BLaER1 (cell line): ENCODE measurements around the gene PDXDC1.
"Not testable (repeated sequence)": the region's sequence is repeated elsewhere in the genome, so short reads cannot be mapped to it uniquely, and the experiment has no call there.

ENCODE experiments used
- H3K27ac ChIP-seq: shearing (Covaris generic); formaldehyde crosslinking; 2 replicates; pipeline ENCODE4 v1.8.1; 2022
- H3K27me3 ChIP-seq: shearing (Covaris generic); formaldehyde crosslinking; 2 replicates; pipeline ENCODE4 v1.8.1; 2022
- H3K36me3 ChIP-seq: shearing (Covaris generic); formaldehyde crosslinking; 2 replicates; pipeline ENCODE4 v1.8.1; 2022
- H3K4me1 ChIP-seq: shearing (Covaris generic); formaldehyde crosslinking; 2 replicates; pipeline ENCODE4 v1.8.1; 2022
- H3K4me2 ChIP-seq: shearing (Covaris generic); formaldehyde crosslinking; 2 replicates; pipeline ENCODE4 v1.8.1; 2022
- H3K4me3 ChIP-seq: shearing (Covaris generic); formaldehyde crosslinking; 2 replicates; pipeline ENCODE4 v1.8.1; 2022
- H3K9ac ChIP-seq: shearing (Covaris generic); formaldehyde crosslinking; 2 replicates; pipeline ENCODE4 v1.8.1; 2022
- H3K9me3 ChIP-seq: shearing (Covaris generic); formaldehyde crosslinking; 2 replicates; pipeline ENCODE4 v1.8.1; 2022
- H4K20me1 ChIP-seq: shearing (Covaris generic); formaldehyde crosslinking; 2 replicates; pipeline ENCODE4 v1.8.1; 2022

PDXDC1 gene

DNA sequence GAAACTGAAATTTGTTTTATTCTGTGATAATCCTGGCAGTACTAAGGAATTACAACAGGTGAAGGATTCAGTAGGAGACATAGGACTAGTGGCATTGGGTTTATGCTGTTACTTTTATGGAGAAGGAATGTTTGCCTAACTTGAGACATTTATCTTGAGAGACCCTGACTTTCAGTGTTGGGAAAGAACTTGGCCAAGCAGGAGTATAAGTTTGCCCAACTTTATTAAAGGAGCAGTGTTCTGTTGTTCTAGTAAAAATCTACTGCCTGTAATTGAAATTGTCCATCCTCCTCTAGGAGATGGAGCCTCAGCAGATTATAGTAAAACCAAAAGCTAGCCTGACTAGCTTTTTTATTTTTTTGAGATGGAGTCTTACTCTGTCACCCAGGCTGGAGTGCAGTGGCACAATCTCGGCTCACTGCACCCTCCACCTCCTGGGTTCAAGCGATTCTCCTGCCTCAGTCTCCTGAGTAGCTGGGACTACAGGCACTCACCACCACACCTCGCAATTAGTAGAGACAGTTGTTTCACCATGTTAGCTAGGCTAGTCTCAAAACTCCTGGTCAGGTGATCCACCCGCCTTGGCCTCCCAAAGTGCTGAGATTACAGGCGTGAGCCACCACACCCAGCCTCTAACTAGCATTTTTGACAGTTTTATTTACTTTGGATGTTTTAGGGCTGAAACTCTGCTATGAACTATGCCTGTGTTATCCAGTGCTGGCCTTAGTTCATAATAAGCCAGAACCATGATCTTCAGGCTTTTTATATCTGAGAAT is 30.7 kb downstream of the PDXDC1 start:
- H3K27ac ChIP-seq, H3K4me2 ChIP-seq, H3K27me3 ChIP-seq, H3K4me3 ChIP-seq, H4K20me1 ChIP-seq, H3K9ac ChIP-seq, H3K9me3 ChIP-seq: not testable (repeated sequence)
- Histone ChIP-seq H3K4me1 (peaks cover 42% of the 10 kb centered on the region), H3K36me3 (peaks cover 43% of the 10 kb centered on the region)

DNA sequence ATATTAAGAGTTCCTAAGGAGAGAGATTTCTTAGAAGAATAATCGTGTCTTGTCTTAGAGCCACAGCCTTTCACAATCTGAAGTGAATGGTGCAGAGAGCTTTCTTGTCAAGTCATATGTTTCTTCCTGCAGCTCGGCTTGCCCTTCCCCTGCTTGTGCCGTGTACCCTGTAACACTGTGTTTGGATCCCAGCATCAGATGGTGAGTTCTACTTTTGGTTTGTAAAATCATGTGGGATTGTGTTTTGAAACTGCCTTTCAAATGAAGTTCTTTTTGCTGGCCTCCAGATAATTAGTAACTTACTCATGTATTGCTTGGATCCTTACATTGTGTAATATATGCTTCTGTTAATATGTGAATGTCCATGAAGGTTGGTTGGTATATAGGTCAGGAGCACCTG is 33.8 kb downstream of the PDXDC1 start:
- not testable (repeated sequence) for H3K4me3 ChIP-seq, H3K4me2 ChIP-seq, H3K27me3 ChIP-seq, H3K9ac ChIP-seq, H3K9me3 ChIP-seq, H4K20me1 ChIP-seq, H3K27ac ChIP-seq
- H3K4me1 ChIP-seq, result peaks cover 51% of the 10 kb centered on the region
- H3K36me3 ChIP-seq, result peaks cover 55% of the 10 kb centered on the region

DNA sequence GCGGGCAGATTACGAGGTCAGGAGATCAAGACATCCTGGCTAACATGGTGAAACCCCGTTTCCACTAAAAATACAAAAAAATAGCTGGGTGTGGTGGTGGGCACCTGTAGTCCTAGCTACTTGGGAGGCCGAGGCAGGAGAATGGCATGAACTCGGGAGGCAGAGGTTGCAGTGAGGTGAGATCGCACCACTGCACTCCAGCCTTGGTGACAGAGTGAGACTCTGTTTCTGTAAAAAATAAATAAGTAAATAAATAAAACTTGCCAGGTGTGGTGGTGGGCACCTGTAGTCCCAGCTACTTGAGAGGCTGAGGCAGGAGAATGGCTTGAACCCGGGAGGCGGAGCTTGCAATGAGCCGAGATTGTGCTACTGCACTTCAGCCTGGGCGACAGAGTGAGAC is 38.1 kb downstream of the PDXDC1 start:
- H3K9ac ChIP-seq, H3K27me3 ChIP-seq, H3K9me3 ChIP-seq, H3K27ac ChIP-seq, H3K4me3 ChIP-seq: not testable (repeated sequence)
- H3K4me1 ChIP-seq, result peaks cover 52% of the 10 kb centered on the region
- peak overlapping the region; percentile 11 for H3K4me2 ChIP-seq
- peaks cover 60% of the 10 kb centered on the region for H3K36me3 ChIP-seq
- H4K20me1 ChIP-seq, result peaks cover 13% of the 10 kb centered on the region; the same call in 1 of the 2 replicates

GRCh38 chr16:15015671-15016070 is 40.8 kb downstream of the PDXDC1 start:
- H3K4me3 ChIP-seq, H3K27me3 ChIP-seq, H3K4me2 ChIP-seq, H3K9me3 ChIP-seq, H3K27ac ChIP-seq, H3K9ac ChIP-seq: not testable (repeated sequence)
- peaks cover 14% of the 10 kb centered on the region for H4K20me1 ChIP-seq
- H3K36me3 ChIP-seq, result peaks cover 68% of the 10 kb centered on the region
- H3K4me1 ChIP-seq, result peaks cover 40% of the 10 kb centered on the region

DNA sequence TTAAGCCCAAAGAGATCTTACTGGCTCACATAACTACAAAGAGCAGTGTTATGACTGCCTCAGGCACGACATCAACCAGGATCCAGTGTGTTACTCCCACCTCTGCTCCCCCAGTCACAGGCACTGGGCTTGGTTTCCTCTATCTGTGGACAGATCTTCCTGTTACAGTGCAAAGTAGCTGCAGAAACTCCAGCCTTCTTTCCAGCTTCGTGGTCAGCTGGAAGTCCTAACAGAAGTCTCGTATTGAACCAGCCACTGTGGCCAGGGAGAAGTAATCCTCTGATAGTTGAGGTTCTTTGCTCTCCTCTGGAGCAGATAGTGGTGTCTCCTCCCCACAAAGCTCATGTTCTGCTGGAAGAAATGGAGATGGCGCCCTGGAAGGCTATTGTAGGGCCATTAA is 41.5 kb downstream of the PDXDC1 start:
- H3K9ac ChIP-seq, result peak overlapping the region; percentile 5; the same call in 1 of the 2 replicates
- H4K20me1 ChIP-seq, result peaks cover 21% of the 10 kb centered on the region
- not testable (repeated sequence) for H3K4me2 ChIP-seq, H3K4me3 ChIP-seq, H3K9me3 ChIP-seq, H3K27me3 ChIP-seq
- H3K36me3 ChIP-seq, result peaks cover 69% of the 10 kb centered on the region
- peaks cover 40% of the 10 kb centered on the region for H3K4me1 ChIP-seq
- H3K27ac ChIP-seq, result 0 out of 2 replicates have a peak overlapping the region, but pooled peaks have one; percentile 37

DNA sequence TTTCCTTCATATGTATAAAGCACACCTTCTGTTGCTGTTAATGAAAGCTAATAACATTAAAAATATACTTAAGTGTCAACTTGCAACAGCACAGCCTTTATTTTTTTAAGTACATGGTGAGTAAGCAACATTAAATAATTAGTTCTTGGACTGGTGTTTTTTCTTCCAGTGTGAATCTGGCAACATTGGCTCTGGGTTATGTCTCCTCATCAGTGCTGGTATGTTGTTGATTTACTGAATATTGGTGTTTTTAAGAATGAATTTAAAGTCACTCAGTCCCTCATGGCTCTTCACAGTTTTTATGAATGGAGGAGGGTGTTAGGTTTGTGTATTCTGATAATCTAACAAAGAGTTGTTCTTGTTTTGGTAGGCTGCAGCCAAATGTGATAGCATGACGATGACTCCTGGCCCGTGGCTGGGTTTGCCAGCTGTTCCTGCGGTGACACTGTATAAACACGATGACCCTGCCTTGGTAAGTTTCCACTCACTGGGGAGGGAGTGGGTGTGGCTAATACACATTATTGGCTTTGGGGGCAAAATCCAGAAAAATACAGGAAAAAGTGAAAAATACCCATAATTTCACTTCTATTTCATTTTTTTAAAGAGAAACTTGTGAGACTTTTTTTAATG is 42.2 kb downstream of the PDXDC1 start:
- H3K9me3 ChIP-seq, H3K27me3 ChIP-seq, H3K4me2 ChIP-seq, H3K4me3 ChIP-seq: not testable (repeated sequence)
- H4K20me1 ChIP-seq, result peaks cover 28% of the 10 kb centered on the region
- peaks cover 71% of the 10 kb centered on the region for H3K36me3 ChIP-seq
- 0 out of 2 replicates have a peak overlapping the region, but pooled peaks have one; percentile 37 for H3K27ac ChIP-seq
- H3K4me1 ChIP-seq, result peaks cover 40% of the 10 kb centered on the region
- 0 out of 2 replicates have a peak overlapping the region, but pooled peaks have one; percentile 5 for H3K9ac ChIP-seq

DNA sequence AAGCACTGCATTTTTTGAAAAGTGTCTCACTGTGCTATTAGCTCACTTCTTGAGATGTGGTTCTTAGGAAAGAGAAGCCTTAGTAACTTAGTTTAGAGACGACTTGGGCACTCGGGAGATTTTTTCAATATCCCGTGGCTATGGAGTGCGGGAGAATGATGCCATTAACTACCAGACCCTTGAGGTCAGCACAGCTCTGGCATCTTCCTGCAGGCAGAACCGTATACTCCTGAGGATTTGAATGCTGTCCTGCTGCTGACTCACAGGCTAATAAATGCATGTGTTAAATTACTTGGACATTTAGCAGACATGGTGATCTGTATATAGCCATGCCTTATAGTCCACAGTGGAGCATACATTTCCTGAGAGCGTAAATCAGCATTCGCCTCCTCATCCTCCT is 46.6 kb downstream of the PDXDC1 start:
- H3K27me3 ChIP-seq, H3K4me1 ChIP-seq, H3K9ac ChIP-seq, H3K4me2 ChIP-seq, H3K4me3 ChIP-seq, H3K27ac ChIP-seq, H3K9me3 ChIP-seq: not testable (repeated sequence)
- H4K20me1 ChIP-seq, result peaks cover 59% of the 10 kb centered on the region
- peaks cover 90% of the 10 kb centered on the region for H3K36me3 ChIP-seq

GRCh38 chr16:15022194-15022593 is 47.4 kb downstream of the PDXDC1 start:
- not testable (repeated sequence) for H3K4me2 ChIP-seq, H3K27me3 ChIP-seq, H3K4me1 ChIP-seq, H3K27ac ChIP-seq, H3K9me3 ChIP-seq, H3K9ac ChIP-seq, H3K4me3 ChIP-seq
- Histone ChIP-seq H3K36me3 (peaks cover 90% of the 10 kb centered on the region), H4K20me1 (peaks cover 63% of the 10 kb centered on the region)

- H3K4me1 ChIP-seq, H3K4me2 ChIP-seq, H3K27ac ChIP-seq, H3K9ac ChIP-seq, H3K27me3 ChIP-seq, H3K4me3 ChIP-seq, H3K9me3 ChIP-seq: not testable (repeated sequence)
- H3K36me3 ChIP-seq, result peaks cover 91% of the 10 kb centered on the region
- H4K20me1 ChIP-seq, result peaks cover 77% of the 10 kb centered on the region
Measured at GRCh38 chr16:15023381-15024077, 48.7 kb downstream of the PDXDC1 start.

- Histone ChIP-seq H4K20me1 (peaks cover 89% of the 10 kb centered on the region), H3K36me3 (peaks cover 92% of the 10 kb centered on the region)
- H3K4me3 ChIP-seq, H3K9ac ChIP-seq, H3K4me2 ChIP-seq, H3K27me3 ChIP-seq, H3K4me1 ChIP-seq, H3K27ac ChIP-seq, H3K9me3 ChIP-seq: not testable (repeated sequence)
Measured at GRCh38 chr16:15024858-15025199, 50.0 kb downstream of the PDXDC1 start.

GRCh38 chr16:15025234-15025951 is 50.6 kb downstream of the PDXDC1 start:
- not testable (repeated sequence) for H3K4me1 ChIP-seq, H3K27ac ChIP-seq, H3K9me3 ChIP-seq, H3K4me2 ChIP-seq, H3K27me3 ChIP-seq, H3K9ac ChIP-seq, H3K4me3 ChIP-seq
- Histone ChIP-seq H4K20me1 (peaks cover 92% of the 10 kb centered on the region), H3K36me3 (peaks cover 89% of the 10 kb centered on the region)

GRCh38 chr16:15027051-15027450 is 52.2 kb downstream of the PDXDC1 start:
- not testable (repeated sequence) for H3K9me3 ChIP-seq, H3K27me3 ChIP-seq, H3K9ac ChIP-seq, H3K27ac ChIP-seq, H3K4me3 ChIP-seq, H3K4me2 ChIP-seq
- Histone ChIP-seq H4K20me1 (peaks cover 85% of the 10 kb centered on the region), H3K4me1 (peaks cover 20% of the 10 kb centered on the region), H3K36me3 (peaks cover 78% of the 10 kb centered on the region)

- H3K27me3 ChIP-seq, H3K27ac ChIP-seq, H3K9ac ChIP-seq, H3K4me2 ChIP-seq, H3K4me3 ChIP-seq, H3K9me3 ChIP-seq: not testable (repeated sequence)
- Histone ChIP-seq H3K4me1 (peaks cover 26% of the 10 kb centered on the region), H3K36me3 (peaks cover 80% of the 10 kb centered on the region), H4K20me1 (peaks cover 86% of the 10 kb centered on the region)
Measured at GRCh38 chr16:15027503-15028344, 52.9 kb downstream of the PDXDC1 start.
